T-helper 17 cell (primary cell): ENCODE measurements around the gene FSCB. TPM values are rescaled to one million over a fixed set of nuclear protein-coding genes. Genes with fewer than 3 reads are reported as not detected.
"Not testable (repeated sequence)": the region's sequence is repeated elsewhere in the genome, so short reads cannot be mapped to it uniquely, and the experiment has no call there.

Source experiments
- ATAC-seq: fragments of 150-1000 bp; cut with Tn5 transposase; 2 replicates; pipeline ENCODE4 v1.10.0; 2021; ENCODE audit warnings: mild to moderate bottlenecking, moderate library complexity
- DNase-seq, 3 donors: peaks; one replicate each; pipeline versions ENCODE4 v3.0.0 to v3.0.0-alpha.2; 2020 to 2021
- H3K9me3 ChIP-seq: one replicate; pipeline ENCODE4 v1.7.0; 2013; ENCODE audit warnings: low read length, mild to moderate bottlenecking; ENCODE audit not compliant: control insufficient read depth, poor library complexity, severe bottlenecking
- H3K27ac Mint-ChIP-seq: one replicate; pipeline ENCODE4 v1.8.0; 2022; ENCODE audit warnings: mild to moderate bottlenecking, moderate library complexity, mixed read lengths
- H3K27me3 Mint-ChIP-seq: one replicate; pipeline ENCODE4 v1.8.0; 2022; ENCODE audit warnings: mixed read lengths
- H3K36me3 Mint-ChIP-seq: one replicate; pipeline ENCODE4 v1.8.0; 2022; ENCODE audit warnings: low read depth, mixed read lengths
- H3K4me1 Mint-ChIP-seq: one replicate; pipeline ENCODE4 v1.8.0; 2022; ENCODE audit warnings: mild to moderate bottlenecking, mixed read lengths
- H3K4me3 Mint-ChIP-seq: one replicate; pipeline ENCODE4 v1.8.0; 2022; ENCODE audit warnings: mild to moderate bottlenecking, moderate library complexity, mixed read lengths
- total RNA-seq, 4 donors: library from RNA in 2 of 4; stranded (reverse) in 2 of 4; gene quantifications; one replicate each; pipeline ENCODE4 v1.2.3 and lab custom pipeline; 2022 to 2026

The FSCB gene
- total RNA-seq (not detected), total RNA-seq (lab: John Stamatoyannopoulos, UW) (0 reads per million in 2 donors)

- H3K4me3 Mint-ChIP-seq: no peak within 1 kb of the TSS
- no peak for DNase-seq
- H3K4me1 Mint-ChIP-seq: no peaks in the 10 kb centered on the region
- no peaks in the 10 kb centered on the region for H3K36me3 Mint-ChIP-seq
- no peak for ATAC-seq
- H3K9me3 ChIP-seq: peaks cover 4% of the 10 kb centered on the region
- no peak within 1 kb of the TSS for H3K27ac Mint-ChIP-seq
- H3K27me3 Mint-ChIP-seq: no peaks in the 10 kb centered on the region
Observed at GRCh38 chr14:44507183-44507582, at the start of gene FSCB. FSCB (minus strand) TSS chr14:44507283; CDS start chr14:44506987, 296 bp downstream.

- ATAC-seq: no peak
- DNase-seq: no peak
- Mint-ChIP-seq H3K4me1 (no peaks in the 10 kb centered on the region), H3K27ac (no peak overlapping the region), H3K36me3 (no peaks in the 10 kb centered on the region), H3K27me3 (no peaks in the 10 kb centered on the region), H3K4me3 (no peak overlapping the region)
- no peaks in the 10 kb centered on the region for H3K9me3 ChIP-seq
Observed at GRCh38 chr14:44531658-44532057, 24.6 kb upstream of the FSCB start.

DNA sequence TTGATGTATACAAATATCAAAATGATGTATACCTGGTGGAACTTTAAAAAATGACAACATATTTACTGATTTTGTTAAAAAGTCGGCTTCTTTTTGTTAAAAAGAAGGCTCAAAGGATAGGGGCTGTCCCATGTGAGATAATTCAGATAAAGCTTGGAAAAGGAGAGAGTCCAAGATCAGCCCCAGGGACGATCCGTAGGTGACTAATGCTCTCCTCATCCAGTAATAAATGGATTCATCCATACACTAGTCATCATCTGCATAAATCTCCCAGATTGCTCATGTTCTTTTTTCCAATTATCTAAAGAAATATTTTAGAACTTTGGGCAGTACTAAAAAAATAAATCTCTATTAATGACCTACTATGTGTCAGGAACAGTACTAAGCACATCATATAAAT is 23.4 kb upstream of the FSCB start:
- no peaks in the 10 kb centered on the region for H3K27me3 Mint-ChIP-seq
- H3K4me1 Mint-ChIP-seq: no peaks in the 10 kb centered on the region
- ATAC-seq (no peak), DNase-seq (no peak)
- no peaks in the 10 kb centered on the region for H3K36me3 Mint-ChIP-seq
- H3K9me3 ChIP-seq: no peaks in the 10 kb centered on the region
- H3K4me3 Mint-ChIP-seq: no peak overlapping the region
- H3K27ac Mint-ChIP-seq: no peak overlapping the region

GRCh38 chr14:44529026-44529425 is 21.9 kb upstream of the FSCB start:
- H3K36me3 Mint-ChIP-seq: no peaks in the 10 kb centered on the region
- no peak overlapping the region for H3K4me3 Mint-ChIP-seq
- no peak for DNase-seq
- H3K9me3 ChIP-seq: no peaks in the 10 kb centered on the region
- ATAC-seq: no peak
- H3K27me3 Mint-ChIP-seq: no peaks in the 10 kb centered on the region
- H3K4me1 Mint-ChIP-seq: no peaks in the 10 kb centered on the region
- H3K27ac Mint-ChIP-seq: no peak overlapping the region

DNA sequence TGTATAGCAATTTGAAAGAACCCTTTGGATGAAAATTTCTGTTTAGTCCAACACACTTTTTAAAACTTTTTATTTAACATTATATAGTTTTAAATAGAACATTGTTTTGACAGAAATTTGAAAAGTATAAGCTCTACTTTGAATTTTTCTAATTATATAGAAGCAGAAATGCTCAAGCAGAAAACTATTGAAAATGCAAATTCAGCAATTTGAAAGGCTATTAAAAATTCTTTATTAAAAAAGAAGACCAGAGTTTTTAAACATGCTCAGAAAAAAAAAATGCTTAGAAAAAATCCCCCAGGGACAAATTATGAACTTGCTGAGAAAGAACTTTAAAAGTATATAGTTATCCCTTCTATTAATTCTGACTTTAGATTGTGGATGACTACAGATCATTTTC is 21.1 kb upstream of the FSCB start:
- DNase-seq: no peak
- H3K27ac Mint-ChIP-seq: no peak overlapping the region
- no peaks in the 10 kb centered on the region for H3K4me1 Mint-ChIP-seq
- H3K27me3 Mint-ChIP-seq: no peaks in the 10 kb centered on the region
- H3K9me3 ChIP-seq: no peaks in the 10 kb centered on the region
- H3K36me3 Mint-ChIP-seq: no peaks in the 10 kb centered on the region
- ATAC-seq: no peak
- H3K4me3 Mint-ChIP-seq: no peak overlapping the region

DNA sequence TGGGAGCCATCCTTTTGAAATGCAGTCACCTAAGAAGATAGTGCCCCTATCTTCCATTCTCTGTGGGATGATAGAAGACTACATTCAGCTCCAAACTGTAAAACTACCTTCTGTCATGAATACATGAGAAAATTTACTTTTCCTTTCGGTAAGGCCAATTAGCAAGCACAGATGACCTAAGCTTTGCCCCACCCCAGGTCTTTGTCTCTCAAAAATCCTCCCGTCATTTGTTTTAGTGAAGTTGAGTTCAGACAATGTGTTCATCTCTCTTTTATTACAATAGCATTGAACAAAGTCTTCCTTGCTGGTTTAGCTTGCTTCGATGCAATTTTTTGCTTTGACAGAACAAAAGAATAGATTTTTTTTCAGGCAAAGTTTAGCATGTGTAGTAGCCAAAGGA is 18.2 kb upstream of the FSCB start:
- Mint-ChIP-seq H3K27ac (no peak overlapping the region), H3K4me1 (no peaks in the 10 kb centered on the region), H3K27me3 (no peaks in the 10 kb centered on the region), H3K4me3 (no peak overlapping the region), H3K36me3 (no peaks in the 10 kb centered on the region)
- DNase-seq: no peak
- ATAC-seq: no peak
- no peaks in the 10 kb centered on the region for H3K9me3 ChIP-seq

- not testable (repeated sequence) for DNase-seq, H3K27me3 Mint-ChIP-seq, H3K27ac Mint-ChIP-seq, ATAC-seq, H3K4me3 Mint-ChIP-seq, H3K4me1 Mint-ChIP-seq, H3K9me3 ChIP-seq, H3K36me3 Mint-ChIP-seq
Observed at GRCh38 chr14:44515668-44516067, 8.6 kb upstream of the FSCB start.

GRCh38 chr14:44508834-44509233 is 1.8 kb upstream of the FSCB start:
- no peak for DNase-seq
- H3K9me3 ChIP-seq: peaks cover 4% of the 10 kb centered on the region
- Mint-ChIP-seq H3K27me3 (no peaks in the 10 kb centered on the region), H3K36me3 (no peaks in the 10 kb centered on the region), H3K4me3 (no peak overlapping the region), H3K27ac (no peak overlapping the region), H3K4me1 (no peaks in the 10 kb centered on the region)
- no peak for ATAC-seq

DNA sequence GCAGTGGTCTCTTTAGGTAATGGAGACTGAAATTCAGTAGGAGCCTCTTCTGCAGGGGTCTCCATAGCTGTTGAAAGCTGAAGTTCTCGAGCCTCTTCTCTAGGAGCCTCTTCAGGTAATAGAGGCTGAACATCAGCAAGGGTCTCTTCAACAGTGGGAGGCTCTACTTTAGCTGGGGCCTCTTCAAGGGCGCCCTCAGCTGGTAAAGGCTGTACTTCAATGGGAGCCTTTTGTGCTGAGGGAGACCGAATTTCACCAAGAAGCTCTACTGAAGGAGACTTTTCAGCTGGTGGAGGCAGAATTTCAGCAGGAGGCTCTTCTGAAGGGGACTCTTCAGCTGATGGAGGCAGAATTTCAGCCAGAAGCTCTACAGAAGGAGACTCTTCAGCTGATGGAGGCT is 1.5 kb downstream of the FSCB start:
- DNase-seq (no peak), ATAC-seq (no peak)
- no peak overlapping the region for H3K27ac Mint-ChIP-seq
- H3K9me3 ChIP-seq: peaks cover 4% of the 10 kb centered on the region
- H3K4me1 Mint-ChIP-seq: no peaks in the 10 kb centered on the region
- H3K36me3 Mint-ChIP-seq: no peaks in the 10 kb centered on the region
- no peak overlapping the region for H3K4me3 Mint-ChIP-seq
- H3K27me3 Mint-ChIP-seq: no peaks in the 10 kb centered on the region

DNA sequence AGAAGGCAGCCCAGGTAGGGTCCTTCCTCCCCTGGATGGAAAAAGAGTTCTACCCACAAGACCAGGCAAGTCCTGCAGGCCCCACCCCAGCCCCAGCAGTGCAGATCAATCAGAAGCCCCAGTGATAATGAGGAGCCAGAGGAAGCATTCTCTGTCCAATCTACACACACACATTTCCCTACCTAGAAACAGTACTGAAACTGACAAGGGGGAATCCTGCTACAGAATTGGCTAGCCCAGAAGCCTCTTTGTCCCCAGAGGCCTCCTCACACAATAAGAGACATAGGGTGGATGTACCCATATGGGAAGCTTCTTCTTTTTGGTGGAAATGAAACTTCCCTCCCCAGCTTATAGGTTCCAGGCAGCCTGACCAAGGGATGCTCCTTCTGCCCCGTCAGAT is 9.9 kb downstream of the FSCB start:
- Mint-ChIP-seq H3K4me1 (no peaks in the 10 kb centered on the region), H3K27me3 (no peaks in the 10 kb centered on the region), H3K27ac (no peak overlapping the region), H3K36me3 (no peaks in the 10 kb centered on the region), H3K4me3 (no peak overlapping the region)
- ATAC-seq (no peak), DNase-seq (no peak)
- no peaks in the 10 kb centered on the region for H3K9me3 ChIP-seq

GRCh38 chr14:44494137-44494536 is 12.9 kb downstream of the FSCB start:
- no peak for DNase-seq
- Mint-ChIP-seq H3K36me3 (no peaks in the 10 kb centered on the region), H3K27me3 (no peaks in the 10 kb centered on the region), H3K27ac (no peak overlapping the region), H3K4me3 (no peak overlapping the region), H3K4me1 (no peaks in the 10 kb centered on the region)
- H3K9me3 ChIP-seq: no peaks in the 10 kb centered on the region
- no peak for ATAC-seq

GRCh38 chr14:44490966-44491365 is 16.1 kb downstream of the FSCB start:
- no peaks in the 10 kb centered on the region for H3K27me3 Mint-ChIP-seq
- no peak for ATAC-seq
- H3K4me3 Mint-ChIP-seq: no peak overlapping the region
- H3K9me3 ChIP-seq: no peaks in the 10 kb centered on the region
- H3K36me3 Mint-ChIP-seq: no peaks in the 10 kb centered on the region
- no peak overlapping the region for H3K27ac Mint-ChIP-seq
- no peak for DNase-seq
- no peaks in the 10 kb centered on the region for H3K4me1 Mint-ChIP-seq

- H3K36me3 Mint-ChIP-seq: no peaks in the 10 kb centered on the region
- H3K4me3 Mint-ChIP-seq: no peak overlapping the region
- H3K9me3 ChIP-seq: no peaks in the 10 kb centered on the region
- ATAC-seq (no peak), DNase-seq (no peak)
- no peak overlapping the region for H3K27ac Mint-ChIP-seq
- no peaks in the 10 kb centered on the region for H3K27me3 Mint-ChIP-seq
- no peaks in the 10 kb centered on the region for H3K4me1 Mint-ChIP-seq
Observed at GRCh38 chr14:44477953-44478352, 29.1 kb downstream of the FSCB start.

GRCh38 chr14:44468771-44469170 is 38.3 kb downstream of the FSCB start:
- DNase-seq (no peak), ATAC-seq (no peak)
- Mint-ChIP-seq H3K4me1 (no peaks in the 10 kb centered on the region), H3K27me3 (no peaks in the 10 kb centered on the region), H3K27ac (no peak overlapping the region), H3K36me3 (no peaks in the 10 kb centered on the region), H3K4me3 (no peak overlapping the region)
- H3K9me3 ChIP-seq: no peaks in the 10 kb centered on the region
